Left hindlimb (tissue), 1 donor: ENCODE data around the gene CENPC.
A peak's percentile ranks its signal among the peaks of the same experiment; 100 is the strongest.
"Not testable (repeated sequence)": the region's sequence is repeated elsewhere in the genome, so short reads cannot be mapped to it uniquely, and the experiment has no call there.

ENCODE experiments used
- DNase-seq: peaks from one replicate; pipeline ENCODE4 v3.0.0-alpha.2; 2018

The CENPC gene, protein sequence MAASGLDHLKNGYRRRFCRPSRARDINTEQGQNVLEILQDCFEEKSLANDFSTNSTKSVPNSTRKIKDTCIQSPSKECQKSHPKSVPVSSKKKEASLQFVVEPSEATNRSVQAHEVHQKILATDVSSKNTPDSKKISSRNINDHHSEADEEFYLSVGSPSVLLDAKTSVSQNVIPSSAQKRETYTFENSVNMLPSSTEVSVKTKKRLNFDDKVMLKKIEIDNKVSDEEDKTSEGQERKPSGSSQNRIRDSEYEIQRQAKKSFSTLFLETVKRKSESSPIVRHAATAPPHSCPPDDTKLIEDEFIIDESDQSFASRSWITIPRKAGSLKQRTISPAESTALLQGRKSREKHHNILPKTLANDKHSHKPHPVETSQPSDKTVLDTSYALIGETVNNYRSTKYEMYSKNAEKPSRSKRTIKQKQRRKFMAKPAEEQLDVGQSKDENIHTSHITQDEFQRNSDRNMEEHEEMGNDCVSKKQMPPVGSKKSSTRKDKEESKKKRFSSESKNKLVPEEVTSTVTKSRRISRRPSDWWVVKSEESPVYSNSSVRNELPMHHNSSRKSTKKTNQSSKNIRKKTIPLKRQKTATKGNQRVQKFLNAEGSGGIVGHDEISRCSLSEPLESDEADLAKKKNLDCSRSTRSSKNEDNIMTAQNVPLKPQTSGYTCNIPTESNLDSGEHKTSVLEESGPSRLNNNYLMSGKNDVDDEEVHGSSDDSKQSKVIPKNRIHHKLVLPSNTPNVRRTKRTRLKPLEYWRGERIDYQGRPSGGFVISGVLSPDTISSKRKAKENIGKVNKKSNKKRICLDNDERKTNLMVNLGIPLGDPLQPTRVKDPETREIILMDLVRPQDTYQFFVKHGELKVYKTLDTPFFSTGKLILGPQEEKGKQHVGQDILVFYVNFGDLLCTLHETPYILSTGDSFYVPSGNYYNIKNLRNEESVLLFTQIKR

DNA sequence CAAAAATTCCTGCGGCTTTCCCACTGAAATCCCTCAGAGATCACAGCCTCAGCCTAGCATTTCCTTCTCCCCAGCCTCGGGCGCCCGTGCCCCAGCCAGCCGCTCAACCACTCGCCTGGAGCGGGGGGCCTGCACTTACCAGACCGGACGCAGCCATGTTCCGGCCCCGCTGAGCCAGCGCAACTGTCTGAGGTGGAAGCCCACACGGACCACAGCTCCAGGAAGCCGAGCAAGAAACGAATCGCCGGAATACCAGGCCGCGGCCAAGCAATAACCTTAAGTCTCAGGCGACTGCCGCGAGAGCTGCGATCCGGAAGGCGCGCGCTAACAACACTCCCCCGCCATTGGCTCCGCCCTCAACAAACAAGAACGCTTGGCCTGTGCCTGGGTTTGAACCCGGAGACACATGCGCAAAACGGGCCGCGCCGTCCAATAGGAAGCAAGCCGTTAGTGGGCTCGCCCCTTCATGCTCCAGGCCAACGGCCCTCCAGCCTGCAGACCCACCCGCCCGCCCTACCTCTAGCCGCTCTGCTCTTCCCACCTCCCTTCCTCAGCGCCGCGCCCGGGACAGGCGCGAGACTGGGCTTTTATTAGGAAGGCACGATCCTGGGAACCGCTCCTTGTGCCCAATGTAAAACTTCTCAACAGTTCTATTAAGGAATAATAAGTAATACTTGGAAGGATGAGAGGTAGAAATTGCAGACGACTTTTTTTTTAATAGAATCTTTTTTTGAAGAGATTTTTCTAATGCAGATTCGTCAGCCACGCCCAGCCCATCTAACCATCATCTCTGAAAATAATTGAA, at the start of gene CENPC:
TSS of gene CENPC (minus strand) at position 305 of the 805 bp plus-strand sequence. CDS start at position 157, 148 bp downstream.
- DNase-seq, result peak; percentile 98

DNA sequence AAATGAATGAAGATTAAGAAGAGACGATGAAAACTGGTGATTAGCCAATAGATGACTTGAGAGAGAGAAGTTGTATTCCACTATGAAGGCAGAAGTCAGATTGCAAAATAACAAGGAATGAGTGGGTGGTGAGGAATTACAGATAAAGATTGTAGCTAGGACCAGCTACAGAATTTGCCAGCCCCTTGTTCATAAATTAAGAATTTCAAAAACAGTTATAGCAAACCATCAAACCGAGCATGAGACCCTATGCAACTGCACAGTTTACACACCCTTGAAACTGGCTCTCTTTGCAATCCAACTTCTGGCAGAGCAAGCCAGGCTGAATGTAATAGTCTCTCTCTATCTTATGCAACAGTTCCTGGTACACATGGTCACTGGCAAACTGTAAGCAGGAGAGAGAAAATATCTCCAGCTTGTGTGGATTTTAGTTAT, 48.5 kb upstream of the CENPC start:
- no peak for DNase-seq

DNA sequence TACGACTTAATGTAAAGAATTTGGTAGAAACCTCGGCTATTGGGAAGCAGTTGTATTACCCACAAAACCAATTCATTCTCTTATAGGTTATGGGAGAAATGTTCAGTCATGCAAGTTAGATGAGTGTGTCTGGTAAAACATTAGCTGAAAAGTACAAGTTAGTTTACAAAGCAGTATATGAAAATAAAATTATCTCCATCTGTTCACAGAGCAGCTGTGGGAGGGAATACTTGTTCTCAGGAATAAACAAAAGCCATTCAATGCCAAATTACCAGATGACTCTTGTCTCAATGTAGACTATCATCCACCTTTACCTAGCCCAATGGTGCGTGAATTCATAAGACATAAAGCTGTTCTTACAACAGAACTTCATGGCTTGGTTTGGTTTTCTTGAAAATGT, 41.9 kb upstream of the CENPC start:
- no peak for DNase-seq

DNA sequence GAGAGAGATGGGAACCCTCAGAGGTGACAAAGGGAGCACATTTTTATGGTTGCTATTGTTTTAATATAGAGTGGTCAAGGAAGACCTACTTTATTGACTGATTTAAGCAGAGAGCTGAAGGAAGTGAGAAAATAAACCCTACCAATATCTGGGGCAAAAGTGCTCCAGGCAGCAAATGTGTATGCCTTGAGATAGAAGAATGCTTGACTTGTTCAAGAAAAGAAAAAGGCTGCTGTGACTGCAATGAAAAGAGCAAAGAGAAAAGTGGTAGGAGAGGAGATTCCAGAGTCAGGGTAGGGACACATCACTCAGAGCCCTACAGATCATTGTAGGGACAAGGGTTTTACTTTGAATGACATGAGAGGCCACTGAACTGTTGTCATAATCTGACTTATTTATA, 39.2 kb upstream of the CENPC start:
- DNase-seq, result no peak

DNA sequence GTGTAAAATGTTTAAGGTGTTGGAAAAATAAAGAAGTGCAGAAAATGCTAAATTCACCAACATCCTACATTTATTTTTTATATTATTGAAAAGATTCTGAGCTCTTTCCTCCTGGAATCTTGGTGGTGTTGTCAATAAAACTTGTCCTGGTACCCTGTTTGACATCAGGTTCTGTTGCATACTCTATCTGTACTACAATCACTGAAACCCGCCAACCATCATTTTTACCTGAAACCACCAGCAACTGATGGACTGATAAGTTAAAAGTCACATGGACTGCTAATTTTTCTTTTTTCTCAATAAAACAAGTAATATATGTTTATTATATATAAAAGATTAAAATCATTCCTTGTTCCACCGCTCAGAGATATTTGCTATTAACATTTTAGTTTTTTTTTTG, 36.6 kb upstream of the CENPC start:
- no peak for DNase-seq

DNA sequence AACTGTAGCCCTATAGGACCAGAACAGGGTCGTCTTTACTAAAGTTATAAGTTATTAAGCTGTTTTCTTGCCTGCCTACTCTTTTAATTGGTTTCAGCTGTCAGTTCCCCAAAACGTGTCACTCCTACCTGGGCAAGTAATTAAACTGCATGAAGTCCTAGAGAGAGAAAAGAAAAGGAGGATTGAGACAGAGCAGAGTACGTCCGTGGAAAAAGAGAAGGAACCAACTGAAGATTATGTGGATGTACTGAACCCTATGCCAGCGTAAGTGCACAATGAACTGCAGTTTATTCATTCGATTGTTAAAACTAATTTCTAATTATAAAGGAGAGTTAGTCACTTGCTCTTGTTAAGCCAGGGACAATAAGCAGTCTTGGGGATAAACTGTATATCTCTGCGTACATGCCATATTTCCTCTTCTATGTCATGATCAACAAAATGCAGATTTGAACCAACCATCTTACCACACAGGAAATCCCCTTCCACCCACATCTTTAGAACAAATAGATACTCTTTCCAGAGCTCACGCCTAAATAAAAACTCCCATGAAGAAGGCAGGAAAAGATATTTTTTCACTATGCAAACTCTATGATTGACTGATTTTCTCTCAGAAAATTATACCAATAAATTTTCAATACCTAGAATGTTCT, 36.0 kb upstream of the CENPC start:
- DNase-seq, result no peak

DNA sequence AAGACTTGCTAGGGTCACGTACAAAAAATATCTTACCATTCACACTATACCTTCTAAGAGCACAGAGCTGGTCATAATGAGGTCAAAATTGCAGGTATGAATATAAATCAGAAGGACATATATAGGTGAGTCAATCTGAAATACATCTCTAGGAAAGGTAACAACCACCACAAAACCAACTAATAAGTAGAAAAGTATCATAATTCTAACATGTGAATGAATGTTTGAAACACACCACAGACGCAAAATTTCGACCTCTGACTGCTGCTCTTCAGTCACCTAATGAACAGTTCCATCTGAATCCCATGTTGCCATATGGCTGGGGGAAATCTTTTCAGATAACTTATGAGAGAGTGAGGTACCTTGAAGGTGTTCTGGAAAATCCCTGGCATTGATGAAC, 35.3 kb upstream of the CENPC start:
- DNase-seq, result no peak

DNA sequence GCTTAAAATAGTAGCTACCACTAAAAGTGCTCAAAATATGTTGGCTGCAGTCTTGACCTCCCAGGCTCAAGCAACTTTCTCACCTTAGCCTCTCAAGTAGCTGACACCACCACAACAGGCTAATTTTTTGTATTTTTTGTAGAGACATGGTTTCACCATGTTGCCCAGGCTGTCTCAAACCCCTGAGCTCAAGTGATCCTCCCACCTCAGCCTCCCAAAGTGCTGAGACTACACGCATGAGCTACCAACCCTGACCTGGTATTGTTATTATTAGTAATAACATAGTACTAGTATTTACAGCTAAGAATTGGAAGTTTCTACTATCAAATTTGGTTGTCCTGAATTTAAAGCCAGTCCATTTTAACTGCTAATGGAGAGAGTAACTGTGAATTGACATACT, 31.2 kb upstream of the CENPC start:
- DNase-seq, result no peak

DNA sequence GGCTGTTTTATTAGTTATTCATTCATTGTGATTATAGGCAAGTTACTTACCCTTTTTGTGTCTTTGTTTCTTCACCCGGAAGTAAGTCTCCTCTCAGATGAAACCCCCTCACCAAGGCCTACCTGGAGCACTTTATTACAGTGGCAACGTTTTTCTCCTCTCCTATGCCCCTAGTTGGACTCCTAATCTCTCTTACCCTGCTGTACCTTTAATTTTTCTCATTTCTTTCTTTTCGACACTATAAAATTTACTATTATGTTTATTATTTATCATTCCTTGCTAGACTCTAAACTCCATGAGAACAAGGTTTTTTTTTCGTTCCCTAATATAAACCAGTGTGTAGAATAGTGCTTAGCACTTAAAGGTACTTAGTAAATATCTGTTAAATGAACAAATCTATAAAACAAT, 30.8 kb upstream of the CENPC start:
- no peak for DNase-seq

DNA sequence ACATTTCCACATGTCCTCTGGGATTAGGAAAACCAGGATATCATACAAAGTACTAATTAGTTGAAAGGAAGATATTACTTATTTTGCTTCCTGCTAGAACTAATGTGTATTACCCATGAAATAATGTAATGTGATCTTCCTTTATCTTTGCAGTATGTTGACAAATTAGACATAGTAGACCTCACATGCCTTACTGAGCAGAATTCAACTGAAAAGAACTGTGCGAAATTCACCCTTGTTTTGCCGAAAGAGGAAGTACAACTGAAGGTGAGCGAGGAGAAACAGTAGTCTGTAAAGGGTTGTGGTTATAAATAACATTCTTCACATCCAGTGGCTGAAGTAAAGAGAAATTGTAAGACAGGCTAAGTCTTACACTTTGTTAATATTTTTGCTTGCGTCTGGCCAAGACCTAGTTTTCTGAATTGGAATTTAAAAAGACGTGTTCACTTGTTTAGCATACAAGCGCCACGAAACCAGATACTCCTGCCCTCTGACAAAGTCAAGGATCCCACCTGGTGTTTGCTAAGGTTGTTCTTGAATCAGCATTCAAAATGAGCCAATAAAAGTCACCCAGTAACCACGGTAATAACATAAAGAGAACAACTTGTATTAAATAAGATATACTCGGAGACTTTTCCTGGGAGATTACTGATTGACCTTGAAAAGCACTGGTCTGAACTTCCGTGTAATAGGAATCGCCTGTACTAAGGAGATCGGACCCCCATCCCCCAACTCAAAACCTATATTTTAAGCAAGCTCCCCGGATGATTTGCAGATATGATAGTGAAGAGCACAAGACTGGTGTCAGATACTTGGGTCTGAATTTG, 30.1 kb upstream of the CENPC start:
- DNase-seq, result no peak

DNA sequence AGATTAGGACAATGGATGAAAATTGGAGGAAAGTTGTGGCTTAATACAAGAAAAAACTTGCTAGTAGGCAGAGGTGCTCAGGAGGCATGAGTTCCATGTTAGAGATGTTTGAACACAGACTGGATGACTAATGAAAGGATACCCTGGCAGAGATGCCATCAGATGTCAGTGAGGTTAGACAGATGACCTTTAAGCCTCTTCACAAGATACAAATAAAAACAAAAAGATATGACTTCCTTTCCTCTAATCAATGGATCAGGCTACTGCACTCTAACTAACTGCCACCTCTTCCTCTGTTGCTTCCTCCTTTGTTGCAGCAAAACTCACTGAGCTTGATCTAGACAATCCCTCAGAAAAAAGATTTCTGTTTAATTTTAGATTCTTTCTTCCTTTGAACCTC, 27.9 kb upstream of the CENPC start:
- no peak for DNase-seq

DNA sequence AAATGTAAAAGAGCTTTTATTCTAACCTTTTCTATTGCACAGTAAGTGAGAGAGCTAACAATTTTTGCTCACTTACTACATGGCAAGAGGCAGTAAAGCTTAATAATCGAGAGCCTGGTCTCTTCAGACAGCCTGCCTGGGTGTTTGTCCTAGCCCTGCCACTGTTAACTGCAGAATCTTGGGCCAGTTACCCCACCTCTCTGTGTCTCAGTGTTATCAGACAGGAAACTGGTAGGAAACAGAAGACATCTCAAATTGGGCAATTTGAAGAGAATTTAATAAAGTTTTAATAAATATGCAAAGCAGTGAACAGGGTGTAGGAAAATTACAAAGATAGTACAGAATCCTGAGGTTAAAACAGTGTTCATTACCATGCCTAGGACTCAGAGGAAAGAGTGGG, 26.7 kb upstream of the CENPC start:
- no peak for DNase-seq

DNA sequence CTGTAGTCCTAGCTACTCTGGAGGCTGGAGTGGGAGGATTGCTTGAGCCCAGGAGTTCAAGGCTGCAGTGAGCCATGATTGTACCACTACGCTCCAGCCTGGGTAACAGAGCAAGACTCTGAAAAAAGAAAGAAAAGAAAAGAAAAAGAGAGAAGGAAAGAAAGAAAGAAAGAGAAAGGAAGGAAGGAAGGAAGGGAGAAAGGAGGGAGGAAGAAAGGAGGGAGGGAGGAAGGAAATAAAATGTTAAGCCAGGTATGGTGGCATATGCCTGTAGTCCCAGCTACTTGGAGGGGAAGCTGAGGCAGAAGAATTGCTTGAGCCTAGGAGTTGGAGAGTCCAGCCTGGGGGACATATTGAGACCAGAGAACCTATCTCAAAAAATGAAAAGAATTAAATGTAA, 25.2 kb upstream of the CENPC start:
- no peak for DNase-seq

DNA sequence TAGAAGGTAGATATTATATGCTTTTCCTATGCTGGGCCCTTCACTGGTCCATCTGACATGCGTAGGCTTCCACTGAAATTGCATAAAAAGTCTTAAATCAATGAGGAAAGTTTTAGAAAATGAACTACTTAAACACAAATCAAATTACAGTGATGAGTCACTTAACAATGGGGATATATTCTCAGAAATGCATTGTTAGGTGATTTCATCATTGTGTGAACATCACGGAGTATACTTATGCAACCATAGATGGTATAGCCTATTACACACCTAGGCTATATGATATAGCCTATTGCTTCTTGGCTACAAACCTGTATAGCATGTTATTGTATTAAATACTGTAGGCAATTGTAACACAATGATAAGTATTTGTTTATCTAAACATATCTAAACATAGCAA, 23.5 kb upstream of the CENPC start:
- DNase-seq, result no peak

DNA sequence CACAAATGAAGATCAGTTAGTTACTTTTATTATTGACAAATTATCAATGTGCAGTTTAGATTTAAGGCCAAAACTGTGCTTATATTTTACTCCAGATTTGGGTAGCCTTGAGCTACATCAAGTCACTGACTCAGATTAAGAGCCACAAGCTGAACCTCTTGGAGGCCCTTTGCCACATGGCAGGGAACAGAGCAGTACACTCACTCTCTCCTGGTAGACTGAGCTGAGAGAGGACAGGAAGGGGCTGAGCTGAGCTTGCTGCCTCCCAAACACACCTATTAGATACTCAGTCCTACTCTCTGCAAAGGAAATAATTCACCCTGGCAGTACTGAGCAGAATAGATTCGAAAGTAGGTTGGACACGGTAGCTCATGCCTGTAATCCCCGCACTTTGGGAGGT, 21.0 kb upstream of the CENPC start:
- DNase-seq, result no peak

DNA sequence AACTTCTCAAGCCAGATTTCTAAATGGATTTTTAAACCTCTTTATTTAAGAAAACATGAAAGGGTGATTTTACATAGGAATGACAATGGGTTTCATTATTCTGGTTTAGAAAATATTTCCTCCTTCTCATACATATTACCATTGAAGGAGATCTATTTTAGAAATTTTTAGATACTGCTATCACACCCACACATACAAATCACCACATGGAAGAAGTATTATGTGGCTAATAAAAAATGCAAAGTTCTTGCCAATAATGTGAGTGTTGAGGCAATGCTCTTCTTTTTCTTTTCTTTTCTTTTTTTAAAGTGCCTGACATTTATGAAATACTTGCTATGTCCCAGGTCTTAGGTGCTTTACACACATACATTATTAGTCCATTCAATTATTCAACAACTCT, 20.0 kb upstream of the CENPC start:
- DNase-seq, result no peak

DNA sequence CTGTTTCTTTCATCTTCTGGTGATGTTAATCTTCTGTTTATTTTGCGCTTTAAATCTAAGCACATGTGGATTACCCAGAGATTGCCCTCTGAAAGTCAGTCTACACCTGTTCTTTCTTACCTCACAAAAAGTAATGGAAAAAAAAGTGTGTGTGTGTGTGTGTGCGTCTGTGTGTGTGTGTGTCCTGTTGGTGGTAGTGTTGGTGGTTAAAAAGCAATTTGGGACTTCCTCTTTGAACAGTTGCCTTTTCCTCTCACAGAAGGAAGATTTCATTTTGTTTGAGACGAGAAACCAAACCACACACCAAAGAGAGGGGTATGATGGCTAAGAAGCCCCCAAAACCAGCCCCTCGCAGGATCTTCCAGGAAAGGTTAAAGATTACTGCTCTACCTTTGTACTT, 13.2 kb upstream of the CENPC start, which contains the start of gene STAP1:
TSS of gene STAP1 (plus strand) at position 235 of the 400 bp plus-strand sequence. CDS start at position 318, 83 bp downstream.
- no peak for DNase-seq

DNA sequence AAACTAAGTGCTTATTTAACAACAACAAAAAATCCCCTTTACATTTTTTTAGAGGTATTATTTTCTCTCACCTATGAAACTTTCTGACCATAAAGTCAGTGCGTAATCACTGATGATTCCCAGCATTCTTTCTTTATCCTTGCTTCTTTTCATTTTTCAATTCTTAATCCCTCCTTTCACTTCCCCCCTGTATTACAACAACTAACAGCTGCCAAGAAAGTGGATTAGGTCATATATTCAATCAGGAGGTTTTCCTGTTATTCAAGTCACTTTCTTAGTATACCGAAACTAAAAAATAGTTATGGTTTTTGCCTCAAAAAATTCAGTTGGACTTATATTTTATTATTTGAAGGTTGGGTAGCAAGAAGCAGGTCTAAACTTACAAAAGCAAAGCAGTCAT, 11.1 kb upstream of the CENPC start:
- no peak for DNase-seq

DNA sequence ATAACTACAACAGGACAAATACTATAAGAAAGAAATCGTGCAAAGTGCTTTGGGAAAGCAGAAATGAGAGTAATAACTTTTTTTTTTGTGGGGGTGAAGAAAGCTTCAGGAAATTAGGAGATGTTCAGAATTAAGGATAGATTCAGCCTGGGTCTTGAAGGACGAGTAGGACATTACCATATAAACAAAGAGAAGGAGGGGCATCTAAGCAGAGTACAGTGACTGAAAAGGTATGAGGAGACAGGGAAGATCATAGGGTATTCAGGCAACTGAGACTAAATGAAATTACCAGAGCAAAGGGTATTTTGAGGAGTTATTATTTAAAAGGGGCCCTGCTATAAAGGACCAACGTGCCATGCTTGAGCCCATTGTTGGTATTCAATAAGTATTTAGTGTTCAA, 10.1 kb upstream of the CENPC start:
- DNase-seq, result no peak

DNA sequence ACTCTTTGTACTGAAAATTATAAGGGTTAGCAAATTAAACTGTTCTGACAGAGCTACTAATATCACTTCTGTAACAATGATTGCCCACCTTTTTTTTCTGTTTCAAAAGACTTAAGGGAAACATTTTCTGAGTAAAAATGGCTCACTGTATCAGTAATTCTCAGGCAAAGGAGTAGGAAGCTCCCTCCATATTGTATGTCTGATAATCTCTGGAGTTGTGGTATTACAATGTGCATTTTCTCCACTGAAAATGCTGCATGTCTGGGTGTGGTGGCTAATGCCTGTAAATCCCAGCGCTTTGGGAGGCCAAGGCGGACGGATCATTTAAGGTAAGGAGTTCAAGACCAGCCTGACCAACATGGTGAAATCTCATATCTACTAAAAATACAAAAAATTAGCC, 8.8 kb upstream of the CENPC start:
- DNase-seq, result no peak

DNA sequence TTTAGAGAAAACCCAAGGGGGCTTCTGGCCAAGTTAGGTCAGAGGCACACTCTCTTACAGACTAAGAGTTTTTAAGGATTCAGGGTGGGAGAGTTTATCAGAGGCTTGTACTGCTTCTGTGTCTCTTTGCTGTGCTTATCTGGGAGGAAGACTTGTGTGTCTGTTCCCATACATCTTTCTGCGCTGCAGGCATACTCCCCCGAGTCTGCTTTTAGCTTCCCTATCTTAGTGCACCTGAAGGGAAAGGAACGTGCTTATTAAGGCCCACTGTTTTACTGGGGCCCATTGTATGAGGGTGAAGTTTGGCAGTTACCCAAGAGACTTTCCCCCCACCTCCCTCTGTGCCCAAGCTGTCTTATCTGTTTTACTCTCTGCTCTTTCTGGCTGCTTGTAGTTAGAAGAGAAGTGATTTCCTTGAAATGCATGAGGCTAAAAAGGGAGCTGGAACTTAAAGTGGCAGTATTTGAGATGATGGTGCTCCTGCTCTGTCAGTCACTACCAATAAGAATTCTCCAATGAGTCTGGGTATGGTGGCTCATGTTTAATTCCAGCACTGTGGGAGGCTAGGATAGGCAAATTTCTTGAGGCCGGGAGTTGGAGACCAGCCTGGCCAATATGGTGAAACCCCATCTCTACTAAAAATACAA, 7.0 kb upstream of the CENPC start:
- not testable (repeated sequence) for DNase-seq
